HL-60 (cell line): ENCODE results near the gene PROC.

Source experiments
- DNase-seq, 2 experiments: peaks; one replicate each; pipeline ENCODE4 v3.0.0-alpha.2; 2010 to 2020; ENCODE audit warnings: low read depth in 1 of 2, low spot score in 1 of 2
- H3K27ac ChIP-seq: fragments of 250-450 bp; sonication (Bioruptor Pico); replicated peaks from 2 replicates; pipeline ENCODE4 v1.5.1; 2020; ENCODE audit warnings: mild to moderate bottlenecking, moderate library complexity
- H3K27me3 ChIP-seq: fragments of 250-450 bp; sonication (Bioruptor Pico); 2 replicates; pipeline ENCODE4 v1.5.1; 2021; ENCODE audit warnings: mild to moderate bottlenecking, moderate library complexity; ENCODE audit not compliant: insufficient read depth, poor library complexity, severe bottlenecking
- H3K4me3 ChIP-seq: replicated peaks from 2 replicates; pipeline ENCODE4 v1.5.1; 2011; ENCODE audit warnings: mild to moderate bottlenecking, control low read depth, low read length; ENCODE audit not compliant: insufficient read depth
- GABPA ChIP-seq: IDR thresholded peaks from 2 replicates; pipeline ENCODE4 v1.6.1; 2012; ENCODE audit warnings: low read depth
- POLR2AphosphoS5 ChIP-seq: IDR thresholded peaks from 2 replicates; pipeline ENCODE4 v1.6.1; 2012; ENCODE audit warnings: low read depth
- SPI1 ChIP-seq: IDR thresholded peaks from 2 replicates; pipeline ENCODE4 v1.6.1; 2012; ENCODE audit warnings: low read depth, mild to moderate bottlenecking, borderline replicate concordance
- TF ChIP-seq, protein P1 (sequence below): IDR thresholded peaks from one replicate; pipeline ENCODE4 v1.5.1; 2011; ENCODE audit warnings: low read length, control low read depth, inconsistent platforms; ENCODE audit not compliant: insufficient read depth
- TF ChIP-seq, protein P2 (sequence below): IDR thresholded peaks from 2 replicates; pipeline ENCODE4 v1.6.1; 2012; ENCODE audit warnings: low read depth; ENCODE audit not compliant: insufficient replicate concordance

PROC gene

DNA sequence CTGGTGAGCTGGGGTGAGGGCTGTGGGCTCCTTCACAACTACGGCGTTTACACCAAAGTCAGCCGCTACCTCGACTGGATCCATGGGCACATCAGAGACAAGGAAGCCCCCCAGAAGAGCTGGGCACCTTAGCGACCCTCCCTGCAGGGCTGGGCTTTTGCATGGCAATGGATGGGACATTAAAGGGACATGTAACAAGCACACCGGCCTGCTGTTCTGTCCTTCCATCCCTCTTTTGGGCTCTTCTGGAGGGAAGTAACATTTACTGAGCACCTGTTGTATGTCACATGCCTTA lies 10.5 kb downstream of the PROC start:
- Histone ChIP-seq H3K27ac (no peak overlapping the region), H3K4me3 (no peak overlapping the region), H3K27me3 (no peaks in the 10 kb centered on the region)
- DNase-seq = no peak
- TF ChIP-seq POLR2AphosphoS5 (no peak), GABPA (no peak), SPI1 (no peak)
- TF ChIP-seq, protein P1, sequence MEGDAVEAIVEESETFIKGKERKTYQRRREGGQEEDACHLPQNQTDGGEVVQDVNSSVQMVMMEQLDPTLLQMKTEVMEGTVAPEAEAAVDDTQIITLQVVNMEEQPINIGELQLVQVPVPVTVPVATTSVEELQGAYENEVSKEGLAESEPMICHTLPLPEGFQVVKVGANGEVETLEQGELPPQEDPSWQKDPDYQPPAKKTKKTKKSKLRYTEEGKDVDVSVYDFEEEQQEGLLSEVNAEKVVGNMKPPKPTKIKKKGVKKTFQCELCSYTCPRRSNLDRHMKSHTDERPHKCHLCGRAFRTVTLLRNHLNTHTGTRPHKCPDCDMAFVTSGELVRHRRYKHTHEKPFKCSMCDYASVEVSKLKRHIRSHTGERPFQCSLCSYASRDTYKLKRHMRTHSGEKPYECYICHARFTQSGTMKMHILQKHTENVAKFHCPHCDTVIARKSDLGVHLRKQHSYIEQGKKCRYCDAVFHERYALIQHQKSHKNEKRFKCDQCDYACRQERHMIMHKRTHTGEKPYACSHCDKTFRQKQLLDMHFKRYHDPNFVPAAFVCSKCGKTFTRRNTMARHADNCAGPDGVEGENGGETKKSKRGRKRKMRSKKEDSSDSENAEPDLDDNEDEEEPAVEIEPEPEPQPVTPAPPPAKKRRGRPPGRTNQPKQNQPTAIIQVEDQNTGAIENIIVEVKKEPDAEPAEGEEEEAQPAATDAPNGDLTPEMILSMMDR = no peak
- TF ChIP-seq, protein P2, sequence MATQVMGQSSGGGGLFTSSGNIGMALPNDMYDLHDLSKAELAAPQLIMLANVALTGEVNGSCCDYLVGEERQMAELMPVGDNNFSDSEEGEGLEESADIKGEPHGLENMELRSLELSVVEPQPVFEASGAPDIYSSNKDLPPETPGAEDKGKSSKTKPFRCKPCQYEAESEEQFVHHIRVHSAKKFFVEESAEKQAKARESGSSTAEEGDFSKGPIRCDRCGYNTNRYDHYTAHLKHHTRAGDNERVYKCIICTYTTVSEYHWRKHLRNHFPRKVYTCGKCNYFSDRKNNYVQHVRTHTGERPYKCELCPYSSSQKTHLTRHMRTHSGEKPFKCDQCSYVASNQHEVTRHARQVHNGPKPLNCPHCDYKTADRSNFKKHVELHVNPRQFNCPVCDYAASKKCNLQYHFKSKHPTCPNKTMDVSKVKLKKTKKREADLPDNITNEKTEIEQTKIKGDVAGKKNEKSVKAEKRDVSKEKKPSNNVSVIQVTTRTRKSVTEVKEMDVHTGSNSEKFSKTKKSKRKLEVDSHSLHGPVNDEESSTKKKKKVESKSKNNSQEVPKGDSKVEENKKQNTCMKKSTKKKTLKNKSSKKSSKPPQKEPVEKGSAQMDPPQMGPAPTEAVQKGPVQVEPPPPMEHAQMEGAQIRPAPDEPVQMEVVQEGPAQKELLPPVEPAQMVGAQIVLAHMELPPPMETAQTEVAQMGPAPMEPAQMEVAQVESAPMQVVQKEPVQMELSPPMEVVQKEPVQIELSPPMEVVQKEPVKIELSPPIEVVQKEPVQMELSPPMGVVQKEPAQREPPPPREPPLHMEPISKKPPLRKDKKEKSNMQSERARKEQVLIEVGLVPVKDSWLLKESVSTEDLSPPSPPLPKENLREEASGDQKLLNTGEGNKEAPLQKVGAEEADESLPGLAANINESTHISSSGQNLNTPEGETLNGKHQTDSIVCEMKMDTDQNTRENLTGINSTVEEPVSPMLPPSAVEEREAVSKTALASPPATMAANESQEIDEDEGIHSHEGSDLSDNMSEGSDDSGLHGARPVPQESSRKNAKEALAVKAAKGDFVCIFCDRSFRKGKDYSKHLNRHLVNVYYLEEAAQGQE = no peak

DNA sequence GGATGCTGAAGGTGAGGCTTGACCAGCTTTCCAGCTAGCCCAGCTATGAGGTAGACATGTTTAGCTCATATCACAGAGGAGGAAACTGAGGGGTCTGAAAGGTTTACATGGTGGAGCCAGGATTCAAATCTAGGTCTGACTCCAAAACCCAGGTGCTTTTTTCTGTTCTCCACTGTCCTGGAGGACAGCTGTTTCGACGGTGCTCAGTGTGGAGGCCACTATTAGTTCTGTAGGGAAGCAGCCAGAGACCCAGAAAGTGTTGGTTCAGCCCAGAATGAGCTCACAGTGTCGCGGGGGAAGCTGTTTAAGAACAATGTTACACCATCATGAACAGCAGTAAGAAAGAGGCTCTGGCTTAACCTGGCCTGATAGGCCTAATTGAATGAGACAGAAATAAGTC lies 11.1 kb downstream of the PROC start:
- TF ChIP-seq, protein P1 = no peak
- TF ChIP-seq, protein P2 = no peak
- TF ChIP-seq GABPA = no peak
- TF ChIP-seq SPI1 = no peak
- no peak for TF ChIP-seq POLR2AphosphoS5
- H3K27ac ChIP-seq = no peak overlapping the region
- H3K27me3 ChIP-seq = no peaks in the 10 kb centered on the region
- no peak overlapping the region for H3K4me3 ChIP-seq
- DNase-seq = no peak

DNA sequence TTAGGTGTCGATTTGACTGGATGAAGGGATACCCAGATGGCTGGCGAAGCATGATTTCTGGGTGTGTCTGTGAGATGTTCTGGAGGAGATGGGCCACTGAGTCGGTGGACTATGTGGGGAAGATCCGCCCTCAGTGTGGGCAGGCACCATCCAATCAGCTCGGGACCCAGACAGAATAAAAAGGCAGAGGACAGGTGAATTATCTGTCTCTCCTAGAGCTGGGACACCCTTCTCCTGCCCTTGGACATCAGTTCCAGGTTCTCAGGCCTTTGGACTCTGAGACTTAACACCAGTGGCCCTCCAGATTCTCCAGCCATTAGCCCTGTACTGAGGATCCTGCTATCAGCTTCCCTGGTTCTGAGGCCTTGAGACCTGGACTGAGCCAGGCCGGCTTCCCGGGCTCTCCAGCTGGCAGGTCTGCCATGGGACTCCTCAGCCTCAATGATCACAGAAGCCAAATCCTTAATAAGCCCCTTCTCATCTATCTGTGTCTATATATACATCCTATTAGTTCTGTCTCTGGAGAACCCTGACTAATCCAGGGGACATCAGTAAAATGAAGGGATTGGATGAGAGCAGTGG lies 11.7 kb downstream of the PROC start:
- Histone ChIP-seq H3K27me3 (no peaks in the 10 kb centered on the region), H3K27ac (no peak overlapping the region), H3K4me3 (no peak overlapping the region)
- TF ChIP-seq POLR2AphosphoS5 = no peak
- TF ChIP-seq SPI1 = no peak
- TF ChIP-seq, protein P1 = no peak
- TF ChIP-seq GABPA = no peak
- TF ChIP-seq, protein P2 = no peak
- DNase-seq = no peak
